HG03575 (cell line): Measurements from ENCODE around the gene GATB.

Experiments used
- ATAC-seq: cut with Tn5 transposase; IDR thresholded peaks from one replicate; pipeline ENCODE4 v1.9.1; 2021; ENCODE audit not compliant: unreplicated experiment, insufficient number of reproducible peaks, low FRiP score; ENCODE audit errors: extremely low read depth

The GATB gene

DNA sequence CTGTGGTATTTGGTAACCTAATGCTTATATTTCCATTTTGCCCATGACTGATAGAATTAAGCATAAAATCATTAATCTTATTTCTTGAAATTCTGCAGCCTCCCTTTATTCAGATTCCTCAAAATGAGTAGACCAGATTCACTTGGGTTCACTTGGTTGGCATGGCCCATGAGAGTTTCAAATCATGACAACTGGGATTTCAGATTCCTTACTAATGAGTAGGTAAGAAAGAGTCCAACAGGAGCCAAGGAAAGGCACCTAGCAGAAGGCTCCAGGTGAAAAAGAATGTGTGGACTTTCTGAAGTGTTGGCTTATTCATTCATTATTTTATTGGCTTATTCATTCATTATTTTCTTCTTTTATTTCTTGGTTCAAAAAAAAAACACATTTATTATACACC is 27.2 kb upstream of the GATB start:
- no peak for ATAC-seq

GRCh38 chr4:151786158-151786495 is 25.3 kb upstream of the GATB start:
- ATAC-seq, result no peak

DNA sequence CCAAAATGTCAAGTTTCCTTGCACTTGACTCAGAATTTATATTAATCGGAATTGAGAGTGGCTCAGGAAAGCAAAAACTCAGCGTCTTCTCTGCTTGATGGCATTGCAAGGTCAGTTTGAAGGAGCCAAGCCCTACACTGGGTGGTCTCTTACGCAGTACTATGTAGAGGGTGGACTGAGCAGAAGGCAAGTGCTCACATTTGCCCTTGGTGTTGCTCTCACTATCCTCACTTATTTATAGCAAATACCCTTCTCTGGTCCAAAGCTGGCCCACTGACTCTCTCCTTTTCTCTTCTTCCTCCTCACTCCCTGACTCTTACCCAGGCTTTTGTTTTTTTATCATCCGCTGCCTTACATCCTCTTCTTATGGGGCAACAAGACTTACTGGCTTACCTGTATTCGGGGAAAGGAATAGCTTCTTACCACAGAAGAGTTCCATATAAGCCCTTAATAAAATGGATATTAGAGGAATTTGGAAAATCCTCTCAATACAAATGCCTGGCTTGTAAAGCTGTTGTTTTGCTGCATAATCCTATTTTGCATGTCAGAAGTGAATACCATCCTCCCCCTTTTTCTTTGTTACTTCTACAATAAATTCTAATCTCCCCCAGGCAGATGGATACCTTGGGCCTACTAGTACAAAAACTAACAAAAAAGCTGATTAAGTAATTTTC is 24.8 kb upstream of the GATB start:
- ATAC-seq, result no peak

DNA sequence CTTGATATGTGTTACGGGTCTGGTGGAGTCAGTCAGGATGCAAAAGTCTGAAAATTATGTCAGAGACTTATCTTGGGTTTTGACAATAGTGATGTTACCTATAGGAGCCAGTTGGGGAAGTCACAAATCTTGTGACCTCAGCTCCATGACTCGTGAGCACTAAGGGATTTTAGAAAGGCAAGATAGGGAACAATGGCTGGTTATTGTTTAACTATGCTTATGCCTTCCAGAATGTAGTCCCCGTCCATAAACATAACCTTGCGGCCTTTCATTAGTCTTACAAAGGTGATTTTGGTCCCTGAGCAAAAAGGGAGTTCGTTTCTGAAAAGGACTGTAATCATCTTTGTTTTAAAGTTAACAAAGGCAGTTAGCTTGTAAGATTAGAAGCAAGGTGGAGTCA is 23.9 kb upstream of the GATB start:
- ATAC-seq, result no peak

GRCh38 chr4:151783867-151784266 is 23.1 kb upstream of the GATB start:
- no peak for ATAC-seq

DNA sequence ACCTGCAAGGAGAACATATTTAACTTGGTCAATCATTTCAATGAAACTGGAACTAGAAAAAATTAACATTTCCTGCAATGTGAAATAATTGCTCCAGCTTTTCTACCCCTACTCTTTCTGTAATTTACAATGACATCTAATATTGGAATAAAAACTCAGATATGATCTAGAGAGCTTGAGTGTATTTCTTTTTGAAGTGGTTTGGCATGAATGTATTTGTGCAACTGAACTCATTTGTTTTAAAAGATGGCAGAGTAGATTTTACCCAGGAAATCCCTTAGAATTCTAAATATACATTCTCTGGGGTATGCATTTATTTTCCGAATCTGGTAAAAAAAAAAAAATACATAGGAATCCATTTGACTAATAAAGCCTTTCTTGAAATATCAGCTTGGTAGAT is 21.5 kb upstream of the GATB start:
- no peak for ATAC-seq

GRCh38 chr4:151781026-151781425 is 20.2 kb upstream of the GATB start:
- no peak for ATAC-seq

- no peak for ATAC-seq
Measured at GRCh38 chr4:151777471-151777870, 16.7 kb upstream of the GATB start.

DNA sequence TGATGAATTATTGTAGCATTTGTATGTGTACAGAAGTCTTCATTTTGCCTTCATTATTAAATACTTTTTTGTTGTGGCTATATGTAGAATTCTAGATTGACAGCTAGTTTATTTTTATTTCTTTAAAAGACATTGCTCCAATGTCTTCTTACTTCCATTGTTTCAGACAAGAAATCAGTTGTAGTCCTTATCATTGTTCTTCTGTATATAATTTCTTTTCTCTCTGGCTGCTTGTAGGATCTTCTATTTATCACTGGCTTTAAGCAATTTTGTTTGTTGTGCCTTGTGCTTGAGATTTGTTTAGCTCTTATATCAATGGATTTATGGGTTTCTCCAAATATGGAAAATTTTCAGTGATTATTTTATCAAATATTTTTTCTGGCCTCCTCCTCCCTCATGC is 13.5 kb upstream of the GATB start:
- no peak for ATAC-seq

- ATAC-seq, result no peak
Measured at GRCh38 chr4:151772274-151772673, 11.5 kb upstream of the GATB start.

DNA sequence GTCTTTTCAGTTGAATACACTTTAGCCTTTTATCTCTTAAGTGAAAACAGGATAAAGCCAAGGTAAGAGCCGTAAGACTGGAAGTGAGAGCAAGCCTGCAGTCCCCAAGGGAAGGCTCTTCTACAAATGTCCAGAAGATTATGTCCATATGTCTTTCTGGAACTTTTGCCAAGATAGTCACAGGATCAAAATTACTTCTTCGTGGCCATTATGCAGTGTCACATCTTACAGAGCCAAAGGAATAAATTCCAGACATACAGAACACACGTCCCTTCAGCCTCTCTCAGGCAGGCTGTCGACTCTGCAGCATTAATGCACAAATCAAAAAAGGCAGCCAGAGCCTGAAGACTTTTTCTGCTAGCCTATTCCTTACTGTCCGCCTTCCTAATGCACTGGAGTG is 10.9 kb upstream of the GATB start:
- ATAC-seq, result no peak

DNA sequence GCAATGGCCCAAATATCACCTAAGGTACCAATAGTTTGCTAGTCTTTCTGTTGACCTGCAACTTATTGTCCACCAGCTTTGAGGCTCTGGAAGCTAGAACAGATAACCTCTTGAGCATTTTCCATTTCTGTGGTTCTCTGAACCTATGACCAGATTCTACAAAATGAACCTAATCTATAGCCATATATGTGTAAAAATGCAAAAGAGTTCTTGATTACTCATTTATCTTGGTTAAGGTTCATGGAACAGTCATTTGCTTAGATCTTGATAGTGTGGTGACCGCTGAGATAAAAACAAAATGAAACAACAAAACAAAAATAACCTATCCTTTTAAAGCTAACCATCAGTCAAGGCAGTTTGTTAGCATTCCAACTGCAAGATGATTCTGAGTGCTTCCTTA is 9.3 kb upstream of the GATB start:
- no peak for ATAC-seq

DNA sequence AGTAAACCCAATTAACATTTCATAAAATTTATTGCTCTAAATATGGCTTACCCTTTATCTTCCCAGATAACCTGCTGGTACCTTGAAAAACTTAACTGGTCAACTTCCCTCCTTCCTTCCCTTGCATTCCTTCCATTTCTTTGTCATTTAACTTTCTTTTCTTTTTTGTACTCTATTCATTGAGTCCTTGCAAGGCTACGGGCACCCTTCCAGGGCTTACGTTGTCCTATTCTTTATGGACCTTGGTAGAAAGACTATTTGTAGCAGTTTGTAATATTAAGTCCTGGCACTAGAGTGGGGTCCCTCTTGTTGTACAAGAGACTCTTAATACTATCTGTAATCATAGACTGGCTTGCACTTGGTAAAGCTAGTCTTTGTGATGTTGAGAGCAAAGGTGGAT is 8.0 kb upstream of the GATB start:
- no peak for ATAC-seq

- ATAC-seq, result no peak
Measured at GRCh38 chr4:151766691-151767090, 5.9 kb upstream of the GATB start.

- no peak for ATAC-seq
Measured at GRCh38 chr4:151760002-151760401, 805 bp downstream of the GATB start.

- no peak for ATAC-seq
Measured at GRCh38 chr4:151753056-151753455, 7.8 kb downstream of the GATB start.

GRCh38 chr4:151750156-151750555 is 10.7 kb downstream of the GATB start:
- no peak for ATAC-seq

- no peak for ATAC-seq
Measured at GRCh38 chr4:151745481-151746231, 15.2 kb downstream of the GATB start.

GRCh38 chr4:151744614-151745013 is 16.2 kb downstream of the GATB start:
- no peak for ATAC-seq

- no peak for ATAC-seq
Measured at GRCh38 chr4:151743894-151744293, 16.9 kb downstream of the GATB start.
